ENCODE measurements around the gene RBMX2.
A peak's percentile ranks its signal among the peaks of the same experiment; 100 is the strongest.

- TF ChIP-seq CTCF (IDR thresholded peaks at IDR 0.05) (peak; percentile 39 to 59 (median 50)), POLR2A (IDR thresholded peaks at IDR 0.05) (no peak)
These were observed 8.2 kb upstream of the RBMX2 start for GRCh38 chrX:130393451-130394074.

Data from heart left ventricle (tissue), 13 donors.